HCT116 (cell line): Measurements from ENCODE around the gene PRMT5. TPM values are rescaled to one million over a fixed set of nuclear protein-coding genes. Genes with fewer than 3 reads are reported as not detected.

Experiments
- ATAC-seq: fragments of 200-7000 bp; cut with Tn5 transposase; 2 replicates; pipeline ENCODE4 v1.9.1; 2020; ENCODE audit warnings: mild to moderate bottlenecking, moderate library complexity
- BruUV-seq: library from RNA; stranded (reverse); fragments of 400-500 nt; replicated peaks from 2 replicates; lab custom pipeline; 2021; lab: Mats Ljungman, UMichigan
- CTCF ChIA-PET: fragments of 300-600 bp; sonication (Branson Sonifier 250); formaldehyde crosslinking; loops from one replicate; lab custom pipeline; 2021; ENCODE audit warnings: antibody characterized with exemption; lab: Charles Lee
- POLR2A ChIA-PET: fragments of 300-600, 350-600 bp; sonication (Branson Sonifier 250); formaldehyde crosslinking; loops from one replicate; lab custom pipeline; 2021; ENCODE audit warnings: antibody characterized with exemption; lab: Charles Lee
- RAD21 ChIA-PET, 2 experiments: fragments of 300-600 bp; sonication (Branson Sonifier 250); formaldehyde crosslinking; loops; one replicate each; lab custom pipeline; 2023; ENCODE audit warnings: low total read pairs in 2 of 2; ENCODE audit not compliant: uncharacterized antibody in 2 of 2, unreplicated experiment in 2 of 2, low non-redundant PET in 1 of 2; lab: Charles Lee
- DNase-seq: peaks from one replicate; pipeline ENCODE4 v3.0.0-alpha.2; 2010; ENCODE audit warnings: low read depth, low spot score
- H2AFZ ChIP-seq: fragments of 200-600 bp; shearing (Covaris generic), sonication (generic); 2 replicates; pipeline ENCODE4 v1.6.1; 2017; ENCODE audit warnings: low read depth, mixed run types, mixed read lengths, antibody characterized with exemption, low read length; ENCODE audit not compliant: poor library complexity, severe bottlenecking
- H3K27ac ChIP-seq: 2 replicates; pipeline ENCODE4 v1.5.1; 2012; ENCODE audit warnings: low read depth, low read length
- H3K27me3 ChIP-seq: fragments of 200-600 bp; sonication (generic); 2 replicates; pipeline ENCODE4 v1.6.1; 2016; ENCODE audit warnings: mixed run types, low read length, mixed read lengths; ENCODE audit not compliant: insufficient read depth
- H3K36me3 ChIP-seq, 2 experiments: fragments of 200-500 bp in 1 of 2; fragments of 200-600 bp in 1 of 2; sonication (Bioruptor generic) in 1 of 2; sonication (generic) in 1 of 2; 2 replicates each; pipeline versions ENCODE4 v1.5.1 to v1.6.1; 2014 to 2016; ENCODE audit warnings: low read length in 2 of 2, inconsistent platforms in 1 of 2, mixed read lengths in 1 of 2, mixed run types in 1 of 2; ENCODE audit not compliant: insufficient read depth in 2 of 2, control insufficient read depth in 1 of 2
- H3K4me1 ChIP-seq, 2 experiments: fragments of 200-600 bp in 1 of 2; sonication (generic) in 1 of 2; 2 replicates each; pipeline versions ENCODE4 v1.5.1 to v1.6.1; 2012 to 2017; ENCODE audit warnings: low read length in 2 of 2, inconsistent platforms in 1 of 2, mild to moderate bottlenecking in 1 of 2, mixed read lengths in 1 of 2, mixed run types in 1 of 2, moderate library complexity in 1 of 2; ENCODE audit not compliant: insufficient read depth in 2 of 2, control insufficient read depth in 1 of 2
- H3K4me2 ChIP-seq: fragments of 200-600 bp; sonication (generic); 2 replicates; pipeline ENCODE4 v1.6.1; 2017; ENCODE audit warnings: mixed run types, low read length, mixed read lengths
- H3K4me3 ChIP-seq, 2 experiments: fragments of 200-600 bp in 1 of 2; sonication (generic) in 1 of 2; replicated peaks in 1 of 2; 2 replicates each; pipeline ENCODE4 v1.5.1; 2011 to 2016; ENCODE audit warnings: low read length in 2 of 2, control low read depth in 1 of 2, low read depth in 1 of 2, mild to moderate bottlenecking in 1 of 2, mixed read lengths in 1 of 2, mixed run types in 1 of 2
- H3K79me2 ChIP-seq: fragments of 200-600 bp; sonication (generic); 2 replicates; pipeline ENCODE4 v1.6.1; 2017; ENCODE audit warnings: mild to moderate bottlenecking, mixed run types, low read length, moderate library complexity, mixed read lengths; ENCODE audit not compliant: insufficient read depth
- H3K9ac ChIP-seq: fragments of 200-600 bp; sonication (generic); 2 replicates; pipeline ENCODE4 v1.6.1; 2016; ENCODE audit warnings: low read length, mixed read lengths
- H3K9me2 ChIP-seq: fragments of 200-600 bp; sonication (generic), shearing (Covaris generic); 2 replicates; pipeline ENCODE4 v1.6.1; 2017; ENCODE audit warnings: mixed run types, mild to moderate bottlenecking, moderate library complexity; ENCODE audit not compliant: insufficient read depth
- H3K9me3 ChIP-seq, 2 experiments: fragments of 200-500 bp in 1 of 2; fragments of 200-600 bp in 1 of 2; sonication (Bioruptor generic) in 1 of 2; sonication (generic) in 1 of 2; 2 replicates each; pipeline ENCODE4 v1.6.1; 2014 to 2017; ENCODE audit warnings: low read length in 2 of 2, mixed read lengths in 2 of 2, inconsistent platforms in 1 of 2, low read depth in 1 of 2, mild to moderate bottlenecking in 1 of 2, mixed run types in 1 of 2, moderate library complexity in 1 of 2; ENCODE audit not compliant: control insufficient read depth in 1 of 2, insufficient read depth in 1 of 2
- H4K20me1 ChIP-seq: fragments of 200-600 bp; sonication (generic), shearing (Covaris generic); 2 replicates; pipeline ENCODE4 v1.6.1; 2017; ENCODE audit warnings: mixed run types, mild to moderate bottlenecking, moderate library complexity; ENCODE audit not compliant: insufficient read depth
- CBX3 ChIP-seq: IDR thresholded peaks from 2 replicates; pipeline ENCODE4 v1.6.1; 2012; ENCODE audit warnings: low read depth
- CEBPB ChIP-seq: IDR thresholded peaks from 2 replicates; pipeline ENCODE4 v1.6.1; 2012; ENCODE audit warnings: low read depth
- ELF1 ChIP-seq: IDR thresholded peaks from 2 replicates; pipeline ENCODE4 v1.6.1; 2012; ENCODE audit warnings: low read depth, borderline replicate concordance
- FOSL1 ChIP-seq: IDR thresholded peaks from 2 replicates; pipeline ENCODE4 v1.6.1; 2012; ENCODE audit warnings: low read depth
- JUND ChIP-seq: IDR thresholded peaks from 2 replicates; pipeline ENCODE4 v1.6.1; 2012
- REST ChIP-seq: IDR thresholded peaks from 2 replicates; pipeline ENCODE4 v1.6.1; 2012; ENCODE audit warnings: low read depth
- SIN3A ChIP-seq: IDR thresholded peaks from 2 replicates; pipeline ENCODE4 v1.6.1; 2012; ENCODE audit warnings: low read depth
- SRF ChIP-seq: IDR thresholded peaks from 2 replicates; pipeline ENCODE4 v1.6.1; 2012; ENCODE audit warnings: low read depth
- YY1 ChIP-seq: IDR thresholded peaks from 2 replicates; pipeline ENCODE4 v1.6.1; 2011; ENCODE audit warnings: low read length, low read depth, moderate library complexity, mild to moderate bottlenecking; ENCODE audit not compliant: insufficient replicate concordance; ENCODE audit errors: extremely low read depth
- ZFX ChIP-seq: fragments of 450-650 bp; IDR thresholded peaks from 2 replicates; pipeline ENCODE4 v1.6.1; 2017
- ZNF274 ChIP-seq: fragments of 200-500 bp; sonication (Bioruptor generic); IDR thresholded peaks from 2 replicates; pipeline ENCODE4 v1.6.1; 2014; ENCODE audit warnings: mild to moderate bottlenecking, low read depth, low read length, inconsistent platforms
- intact Hi-C: fragments of 100-400 bp; cut with micrococcal nuclease; formaldehyde crosslinking; loops from 2 replicates; pipeline ENCODE4 v1.10.0; 2022
- total RNA-seq: library from RNA; stranded (reverse); gene quantifications from one replicate; pipeline ENCODE4 v1.2.1, GENCODE V29; 2021; ENCODE audit not compliant: unreplicated experiment

The PRMT5 gene
- total RNA-seq, 1 experiment from 2014 or later, result 186 TPM

GRCh38 chr14:22871224-22872032 lies 57.7 kb downstream of the PRMT5 start, which contains the start of gene LRP10 (continued):
- no peak for TF ChIP-seq REST
- TF ChIP-seq FOSL1, result no peak
- TF ChIP-seq CEBPB, result no peak
- TF ChIP-seq SRF, result peak; percentile 56; the same call in 1 of the 2 replicates
- no peak; the same call in 1 of the 2 replicates for TF ChIP-seq CBX3
- no peak for TF ChIP-seq ZNF274
- no peak for TF ChIP-seq YY1
- TF ChIP-seq JUND, result peak; percentile 37; the same call in 1 of the 2 replicates
- TF ChIP-seq ZFX, result peak; percentile 57
- TF ChIP-seq, all 23 proteins: peak for 7

DNA sequence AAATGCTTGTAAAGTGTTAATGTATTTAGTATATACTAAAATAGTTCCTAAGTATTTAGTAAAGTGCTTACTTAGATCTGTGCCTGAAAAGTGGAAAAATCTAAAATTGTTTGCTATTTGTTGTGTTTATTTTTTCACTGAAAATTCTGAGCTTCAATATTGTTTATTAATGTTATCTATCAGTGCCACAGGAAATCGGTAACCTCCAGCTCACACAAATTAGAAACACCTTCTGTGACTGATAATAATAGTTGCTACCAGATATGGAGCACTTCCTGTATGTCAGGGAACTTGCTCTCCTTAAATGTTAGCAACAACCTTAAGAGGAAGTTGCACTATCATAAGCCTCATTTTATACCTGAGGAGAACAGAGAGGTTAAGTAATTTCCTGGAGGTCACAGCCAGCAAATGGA lies 58.4 kb downstream of the PRMT5 start:
- Histone ChIP-seq H3K9ac (peak overlapping the region; percentile 78), H3K27me3 (no peaks in the 10 kb centered on the region)
- TF ChIP-seq ELF1 (0 out of 2 replicates have a peak, but pooled peaks have one; percentile 61), SRF (peak; percentile 89), SIN3A (peak; percentile 14; the same call in 1 of the 2 replicates), REST (no peak)
- TF ChIP-seq, all 23 proteins: peak for 3
- DNase-seq, result no peak
- Histone ChIP-seq H3K9me2 (no peaks in the 10 kb centered on the region), H3K27ac (peak overlapping the region; percentile 98), H3K79me2 (no peaks in the 10 kb centered on the region), H3K4me2 (peak overlapping the region; percentile 82), H3K4me3 (peak overlapping the region; percentile 71 to 89), H4K20me1 (no peaks in the 10 kb centered on the region), H3K4me1 (peaks cover 14 to 28% of the 10 kb centered on the region in 2 experiments), H2AFZ (no peak overlapping the region), H3K36me3 (peaks cover 3% of the 10 kb centered on the region in 2 experiments; a peak in 1 of 4 replicates), H3K9me3 (no peaks in the 10 kb centered on the region)
- ChIA-PET RAD21 (interaction anchor here (0.8 to 1.2 kb wide), 2 partner anchors 18 to 29 kb away, joined by 3 to 5 read pairs; no protein-coding TSS in a partner anchor), CTCF (interaction anchor here (0.8 to 3.8 kb wide), 9 partner anchors 9 to 314 kb away, joined by 3 to 51 read pairs (median 6); partner anchors contain the start of gene REM2), POLR2A (interaction anchor here (1.0 to 3.0 kb wide), 5 partner anchors 11 to 220 kb away, joined by 3 to 24 read pairs (median 4); partner anchors contain the start of genes RBM23 and REM2)
- BruUV-seq, result TSS peak; percentile 64
- intact Hi-C loops, result loop anchor here (5.0 kb wide), 1 partner anchor 46 kb away; the partner anchor contains the start of gene RBM23
- peak; percentile 12 for ATAC-seq
